Heart left ventricle (tissue), 16 donors: Measurements from ENCODE around the gene PRPSAP1. TPM values are rescaled to one million over a fixed set of nuclear protein-coding genes. Genes with fewer than 3 reads are reported as not detected.

ENCODE experiments used
- ATAC-seq, 4 donors: fragments of 200-7000 bp; cut with Tn5 transposase; one replicate each; pipeline ENCODE4 v1.9.1; 2020 to 2022; ENCODE audit warnings: moderate library complexity in 4 of 4, mild to moderate bottlenecking in 3 of 4, moderate number of reproducible peaks in 1 of 4
- DNase-seq, 5 donors: peaks; one replicate each; pipeline ENCODE4 v3.0.0-alpha.2; 2020
- H3K27ac ChIP-seq, 12 donors: fragments of 200-600 bp; sonication (generic) in 4 of 12; one replicate each; pipeline versions ENCODE4 v1.5.0 to v1.8.0; 2016 to 2022; ENCODE audit warnings: mild to moderate bottlenecking in 2 of 12
- H3K27me3 ChIP-seq, 9 donors: fragments of 200-600 bp; sonication (generic) in 2 of 9; one replicate each; pipeline versions ENCODE4 v1.5.1 to v1.8.0; 2016 to 2022; ENCODE audit warnings: mild to moderate bottlenecking in 3 of 9
- H3K36me3 ChIP-seq, 9 donors: fragments of 200-600 bp; sonication (generic) in 2 of 9; one replicate each; pipeline versions ENCODE4 v1.5.0 to v1.8.0; 2018 to 2022; ENCODE audit warnings: mild to moderate bottlenecking in 2 of 9
- H3K4me1 ChIP-seq, 12 donors: fragments of 200-600 bp; sonication (generic) in 4 of 12; one replicate each; pipeline versions ENCODE4 v1.5.0 to v1.8.0; 2016 to 2022; ENCODE audit warnings: mild to moderate bottlenecking in 3 of 12
- H3K4me3 ChIP-seq, 12 donors: fragments of 200-600 bp; sonication (generic) in 4 of 12; one replicate each; pipeline versions ENCODE4 v1.5.0 to v1.8.0; 2017 to 2022; ENCODE audit warnings: mild to moderate bottlenecking in 9 of 12, moderate library complexity in 4 of 12
- H3K9me3 ChIP-seq, 12 donors: fragments of 200-600 bp; sonication (generic) in 4 of 12; one replicate each; pipeline versions ENCODE4 v1.5.0 to v1.8.0; 2016 to 2022; ENCODE audit warnings: mild to moderate bottlenecking in 1 of 12
- CTCF ChIP-seq, 12 donors: fragments of 200-600 bp; sonication (generic) in 4 of 12; IDR thresholded peaks; one replicate each; pipeline versions ENCODE4 v1.5.0 to v1.8.0; 2018 to 2022; ENCODE audit warnings: antibody characterized with exemption in 12 of 12, mild to moderate bottlenecking in 5 of 12
- POLR2A ChIP-seq, 2 donors: fragments of 450-650 bp; IDR thresholded peaks; one replicate each; pipeline ENCODE4 v1.6.1; 2017; ENCODE audit warnings: antibody characterized with exemption in 2 of 2, mild to moderate bottlenecking in 2 of 2, moderate library complexity in 2 of 2
- WGBS, 4 donors: extraction: QIAGEN DNeasy Blood & Tissue Kit in 2 of 4; methylation state at CpG; one replicate each; pipeline versions ENCODE4 v1.1.5 to v1.1.7; 2013 to 2018; 5-methylcytosine and 5-hydroxymethylcytosine counted together
- intact Hi-C, 10 donors: fragments of 100-400 bp; cut with DNase I; formaldehyde crosslinking; loops; one replicate each; pipeline versions ENCODE4 v1.11.1 to v1.14.2; 2022
- polyA plus RNA-seq, 2 donors: library from polyadenylated mRNA; stranded (reverse); fragments of 200-250 nt; gene quantifications; one replicate each; pipeline ENCODE4 v1.2.3, GENCODE V29; 2013
- total RNA-seq, 9 donors: library from RNA; depleted of rRNA in 2 of 9; stranded (reverse); fragments of >200 nt in 2 of 9; fragmentation: NEBNext Ultra II Directional in 3 of 9; extraction: Animal tissue kit (Norgen Biotek cat#: 25700) in 3 of 9; gene quantifications; one replicate each; pipeline versions ENCODE4 v1.1.0 to v1.2.4, GENCODE V29; 2016 to 2023
- donor health status: ischemic (EF 13 %, LVEDD 7.1; RV severe dilation, severe dysfunction).
- donor health status: healthy with polysubstance abuse.
- donor health status: DM: no; HTN: yes; CAD: no.
- donor health status: DM: no; HTN: no; CAD: no.
- donor health status: ischemic (EF 25% LVEDD 6.9; RV normal size, moderate dysfunction).
- donor health status: ischemic (EF 25% LVEDD 5.7; RV mildly dilated, moderate dysfunction).
- donor health status: healthy.
- donor health status: DM: yes; HTN: yes; CAD: no.
- donor health status: ischemic (EF 35%, LVEDD 5.7; RV mildly dilated, moderate dysfunction).
- donor health status: nonischemic (EF 11% LVEDD 7.7; RV severe dilation, severe dysfunction).
- donor health status: DM: yes; HTN: yes; CAD: no.
- donor health status: PGD.
- donor health status: ischemic (EF 29% LVEDD 5.4; RV normal size, mild dysfunction).
- donor health status: nonischemic (EF 23%, LVEDD 6.1; RV moderate dilation, normal function).

PRPSAP1 gene
- total and polyA plus RNA-seq, 11 donors, result 22.7 to 39.7 (median 30.9) TPM

DNA sequence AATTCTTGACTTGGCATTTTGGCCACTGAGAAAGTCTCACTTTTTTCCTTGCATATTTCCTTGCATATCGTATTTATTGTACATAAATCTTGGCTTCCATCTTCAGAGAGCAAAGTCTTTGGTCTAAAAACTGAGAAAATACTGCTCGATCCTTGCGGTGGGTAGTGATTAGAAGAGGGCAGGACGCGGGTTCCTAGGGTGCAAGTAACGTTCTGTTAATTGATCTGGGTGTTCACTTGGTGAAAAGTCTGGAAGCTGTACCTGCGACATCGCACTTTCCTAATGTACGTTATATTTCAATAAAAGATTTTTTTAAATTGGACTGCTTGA is 89.3 kb downstream of the PRPSAP1 start:
- no peaks in the 10 kb centered on the region for H3K9me3 ChIP-seq
- peaks cover 0 to 8% (median 0%) of the 10 kb centered on the region in 9 donors for H3K36me3 ChIP-seq
- peaks cover 11 to 72% (median 37%) of the 10 kb centered on the region in 12 donors for H3K4me1 ChIP-seq
- intact Hi-C loops, result loop anchor here in 1 of 10 donors (1.0 kb wide), 1 partner anchor 24 kb away; the partner anchor contains the start of gene RNF157
- 31 to 48% (median 43%) methylated on average over 9 of the region's 9 CpGs for WGBS, 4 donors
- no peaks in the 10 kb centered on the region for H3K27me3 ChIP-seq
- DNase-seq (no peak), ATAC-seq (no peak)
- peak overlapping the region in 11 of 12 donors; percentile 39 to 96 (median 62) for H3K27ac ChIP-seq
- H3K4me3 ChIP-seq, result peak overlapping the region in 9 of 12 donors; percentile 6 to 99 (median 85)
- TF ChIP-seq CTCF (IDR thresholded peaks at IDR 0.05) (no peak), POLR2A (IDR thresholded peaks at IDR 0.05) (no peak)

GRCh38 chr17:76263896-76264295 is 89.8 kb downstream of the PRPSAP1 start:
- peaks cover 8 to 67% (median 33%) of the 10 kb centered on the region in 12 donors for H3K4me1 ChIP-seq
- no peak for TF ChIP-seq CTCF (IDR thresholded peaks at IDR 0.05)
- no peak for TF ChIP-seq POLR2A (IDR thresholded peaks at IDR 0.05)
- H3K27me3 ChIP-seq, result no peaks in the 10 kb centered on the region

GRCh38 chr17:76262732-76263344 is 90.9 kb downstream of the PRPSAP1 start:
- TF ChIP-seq POLR2A (IDR thresholded peaks at IDR 0.05) (no peak), CTCF (IDR thresholded peaks at IDR 0.05) (no peak)
- Histone ChIP-seq H3K4me1 (peaks cover 6 to 58% (median 24%) of the 10 kb centered on the region in 12 donors), H3K9me3 (no peaks in the 10 kb centered on the region), H3K27ac (peak overlapping the region in 6 of 12 donors; percentile 34 to 96 (median 42)), H3K36me3 (peaks cover 0 to 2% (median 0%) of the 10 kb centered on the region in 9 donors), H3K27me3 (no peaks in the 10 kb centered on the region), H3K4me3 (no peak overlapping the region)
- 63 to 71% (median 67%) methylated on average over 9 of the region's 9 CpGs for whole genome bisulfite sequencing, 4 donors
- intact Hi-C loops, result no loop called here
- ATAC-seq, result no peak
- no peak for DNase-seq

More at GRCh38 chr17:76263896-76264295, 89.8 kb downstream of the PRPSAP1 start:
- no peak overlapping the region for H3K4me3 ChIP-seq
- H3K9me3 ChIP-seq, result no peaks in the 10 kb centered on the region
- WGBS, 4 donors, result 94 to 97% (median 95%) methylated on average over 5 of the region's 5 CpGs
- H3K27ac ChIP-seq, result peak overlapping the region in 7 of 12 donors; percentile 47 to 96 (median 73)
- DNase-seq, result no peak
- intact Hi-C loops, result loop anchor here in 1 of 10 donors (1.0 kb wide), 1 partner anchor 24 kb away; the partner anchor contains the start of gene RNF157
- no peak for ATAC-seq
- peaks cover 0 to 5% (median 0%) of the 10 kb centered on the region in 9 donors for H3K36me3 ChIP-seq

DNA sequence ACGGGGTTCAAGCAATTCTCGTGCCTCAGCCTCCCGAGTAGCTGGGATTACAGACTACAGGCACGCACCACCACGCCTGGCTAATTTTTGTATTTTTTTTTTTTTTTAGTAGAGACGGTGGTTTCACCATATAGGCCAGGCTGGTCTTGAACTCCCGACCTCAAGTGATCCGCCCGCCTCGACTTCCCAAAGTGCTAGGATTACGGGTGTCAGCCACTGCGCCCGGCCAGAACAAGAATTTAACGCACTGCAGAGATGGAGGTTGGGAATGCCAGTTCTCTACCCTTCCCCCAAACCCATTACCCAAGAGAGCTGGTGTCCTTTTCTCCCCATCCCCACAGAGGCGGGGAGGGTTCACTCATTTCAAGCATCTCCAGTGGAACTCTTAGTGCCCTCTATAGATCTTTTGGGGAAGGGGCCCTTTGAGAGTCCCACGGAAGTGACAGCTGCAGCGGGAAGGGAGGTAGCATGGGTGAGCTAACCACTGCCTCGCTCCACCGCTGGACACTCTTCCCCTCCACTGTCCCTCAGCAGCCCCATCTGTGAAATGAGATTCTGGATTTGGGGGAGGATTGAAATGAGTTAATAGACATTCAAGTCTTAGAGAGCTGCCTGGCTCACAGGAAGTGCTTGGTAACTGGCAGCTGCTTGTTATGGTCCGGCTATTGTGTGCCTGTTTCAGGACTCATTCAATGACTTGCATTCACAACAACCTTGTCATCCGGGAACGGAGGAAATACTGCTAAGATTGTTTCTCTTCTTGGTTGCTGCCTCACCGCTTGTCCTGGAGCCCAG is 92.1 kb downstream of the PRPSAP1 start:
- DNase-seq (no peak), ATAC-seq (no peak)
- Histone ChIP-seq H3K4me3 (no peak overlapping the region), H3K4me1 (peaks cover 0 to 46% (median 13%) of the 10 kb centered on the region in 12 donors), H3K36me3 (no peaks in the 10 kb centered on the region), H3K9me3 (no peaks in the 10 kb centered on the region), H3K27ac (peak overlapping the region in 6 of 12 donors; percentile 10 to 53 (median 36)), H3K27me3 (no peaks in the 10 kb centered on the region)
- intact Hi-C loops, result no loop called here
- TF ChIP-seq CTCF (IDR thresholded peaks at IDR 0.05), result no peak
- no peak for TF ChIP-seq POLR2A (IDR thresholded peaks at IDR 0.05)
- WGBS, 4 donors, result 78 to 83% (median 82%) methylated on average over 23 of the region's 23 CpGs
